Neuronal stem cell (in vitro differentiated cells): ENCODE data around the gene GLDN.

Source experiments
- DNase-seq: peaks from one replicate; pipeline ENCODE4 v3.0.0-alpha.2; 2013; ENCODE audit warnings: low spot score
- H2AFZ ChIP-seq: one replicate; pipeline ENCODE4 v1.6.1; 2013; ENCODE audit warnings: mild to moderate bottlenecking, low read length, inconsistent platforms
- H2AK5ac ChIP-seq: 2 replicates; pipeline ENCODE4 v1.6.1; 2013; ENCODE audit warnings: low read depth, mild to moderate bottlenecking, inconsistent platforms, low read length, moderate library complexity, mixed read lengths
- H2BK120ac ChIP-seq: 2 replicates; pipeline ENCODE4 v1.6.1; 2013; ENCODE audit warnings: low read depth, mild to moderate bottlenecking, inconsistent platforms, low read length, moderate library complexity, mixed read lengths
- H2BK12ac ChIP-seq: one replicate; pipeline ENCODE4 v1.6.1; 2013; ENCODE audit warnings: low read length, inconsistent platforms
- H2BK15ac ChIP-seq: 2 replicates; pipeline ENCODE4 v1.6.1; 2013; ENCODE audit warnings: mild to moderate bottlenecking, low read length, inconsistent platforms, mixed read lengths
- H2BK5ac ChIP-seq: one replicate; pipeline ENCODE4 v1.6.1; 2013; ENCODE audit warnings: inconsistent platforms, mild to moderate bottlenecking, low read length, moderate library complexity
- H3K14ac ChIP-seq: one replicate; pipeline ENCODE4 v1.6.1; 2013; ENCODE audit warnings: low read length, inconsistent platforms
- H3K18ac ChIP-seq: 2 replicates; pipeline ENCODE4 v1.6.1; 2013; ENCODE audit warnings: low read length, inconsistent platforms
- H3K23ac ChIP-seq: 2 replicates; pipeline ENCODE4 v1.6.1; 2013; ENCODE audit warnings: low read depth, mild to moderate bottlenecking, mixed read lengths, low read length, inconsistent platforms; ENCODE audit not compliant: poor library complexity
- H3K27ac ChIP-seq: replicated peaks from 3 replicates; pipeline ENCODE4 v1.5.1; 2013; ENCODE audit warnings: low read length, inconsistent platforms
- H3K27me3 ChIP-seq, 3 experiments: 2 replicates each; pipeline ENCODE4 v1.6.1; 2013; ENCODE audit warnings: low read length in 3 of 3, mild to moderate bottlenecking in 2 of 3, inconsistent platforms in 1 of 3, low read depth in 1 of 3, mixed read lengths in 1 of 3, moderate library complexity in 1 of 3; ENCODE audit not compliant: control insufficient read depth in 3 of 3, insufficient read depth in 3 of 3
- H3K36me3 ChIP-seq, 2 donors: replicated peaks in 1 of 2; 2 replicates each; pipeline ENCODE4 v1.6.1; 2013; ENCODE audit warnings: low read length in 2 of 2; ENCODE audit not compliant: control insufficient read depth in 2 of 2, insufficient read depth in 2 of 2
- H3K4ac ChIP-seq: 2 replicates; pipeline ENCODE4 v1.6.1; 2013; ENCODE audit warnings: inconsistent platforms, mild to moderate bottlenecking, low read length, moderate library complexity
- H3K4me1 ChIP-seq, 2 donors: 1 replicate in 1 of 2; 2 replicates in 1 of 2; pipeline ENCODE4 v1.6.1; 2013; ENCODE audit warnings: low read length in 2 of 2, low read depth in 1 of 2; ENCODE audit not compliant: control insufficient read depth in 2 of 2, insufficient read depth in 1 of 2
- H3K4me2 ChIP-seq: one replicate; pipeline ENCODE4 v1.6.1; 2013; ENCODE audit warnings: mild to moderate bottlenecking, low read length, inconsistent platforms; ENCODE audit not compliant: insufficient read depth, poor library complexity, severe bottlenecking
- H3K4me3 ChIP-seq, 2 donors: 2 replicates each; pipeline ENCODE4 v1.5.1; 2013; ENCODE audit warnings: low read length in 2 of 2, mild to moderate bottlenecking in 2 of 2, inconsistent platforms in 1 of 2, moderate library complexity in 1 of 2
- H3K79me1 ChIP-seq: one replicate; pipeline ENCODE4 v1.6.1; 2013; ENCODE audit warnings: low read depth, mild to moderate bottlenecking, inconsistent platforms, low read length, moderate library complexity
- H3K9ac ChIP-seq: one replicate; pipeline ENCODE4 v1.6.1; 2013; ENCODE audit warnings: mild to moderate bottlenecking, low read depth, low read length, inconsistent platforms; ENCODE audit not compliant: poor library complexity
- H3K9me3 ChIP-seq, 2 donors: replicated peaks in 1 of 2; 2 replicates each; pipeline versions ENCODE3 to v1.6.1; 2013; ENCODE audit warnings: low read length in 2 of 2, mild to moderate bottlenecking in 2 of 2, inconsistent platforms in 1 of 2, low read depth in 1 of 2, mixed read lengths in 1 of 2, moderate library complexity in 1 of 2; ENCODE audit not compliant: control insufficient read depth in 2 of 2, insufficient read depth in 1 of 2
- H4K8ac ChIP-seq: one replicate; pipeline ENCODE4 v1.6.1; 2013; ENCODE audit warnings: low read depth, mild to moderate bottlenecking, inconsistent platforms, low read length, moderate library complexity
- H4K91ac ChIP-seq: one replicate; pipeline ENCODE4 v1.6.1; 2013; ENCODE audit warnings: low read length, low read depth, mild to moderate bottlenecking, inconsistent platforms; ENCODE audit not compliant: poor library complexity
- WGBS, 2 donors: extraction: QIAGEN DNeasy Blood & Tissue Kit; methylation state at CpG; one replicate each; pipeline ENCODE4 v1.1.7; 2013; ENCODE audit warnings: missing lambda C conversion rate in 2 of 2, mixed read lengths in 1 of 2; ENCODE audit not compliant: insufficient read length in 2 of 2, insufficient replicate concordance in 1 of 2; ENCODE audit errors: extremely low coverage in 2 of 2; 5-methylcytosine and 5-hydroxymethylcytosine counted together

Gene GLDN

DNA sequence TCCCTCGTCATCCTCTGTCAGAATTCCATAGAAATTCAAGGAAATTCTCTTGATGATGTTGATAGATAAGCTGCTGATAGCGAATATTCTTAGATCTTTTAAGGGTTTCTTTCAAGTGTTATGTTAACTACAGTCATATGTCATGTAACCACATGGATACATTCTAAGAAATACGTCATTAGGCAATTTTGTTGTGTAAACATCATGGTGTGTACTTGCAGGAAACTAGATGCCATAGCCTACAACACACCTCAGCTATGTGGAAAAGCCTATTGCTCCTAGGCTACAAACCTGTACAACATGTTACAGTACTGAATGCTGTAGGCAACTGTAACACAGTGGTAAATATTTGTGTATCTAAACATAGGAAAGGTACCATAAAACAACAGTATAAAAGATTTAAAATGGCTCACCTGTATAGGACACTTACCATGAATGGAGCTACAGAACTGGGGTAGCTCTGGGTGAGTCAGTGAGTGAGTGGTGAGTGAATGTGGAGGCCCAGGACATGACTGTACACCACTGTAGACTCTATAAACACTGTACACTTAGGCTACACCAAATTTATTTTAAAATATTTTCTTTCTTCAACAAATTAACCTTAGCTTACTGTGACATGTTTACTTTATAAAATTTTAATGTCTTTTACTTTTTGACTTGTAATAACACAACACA, 34.6 kb downstream of the GLDN start:
- no peak for DNase-seq

DNA sequence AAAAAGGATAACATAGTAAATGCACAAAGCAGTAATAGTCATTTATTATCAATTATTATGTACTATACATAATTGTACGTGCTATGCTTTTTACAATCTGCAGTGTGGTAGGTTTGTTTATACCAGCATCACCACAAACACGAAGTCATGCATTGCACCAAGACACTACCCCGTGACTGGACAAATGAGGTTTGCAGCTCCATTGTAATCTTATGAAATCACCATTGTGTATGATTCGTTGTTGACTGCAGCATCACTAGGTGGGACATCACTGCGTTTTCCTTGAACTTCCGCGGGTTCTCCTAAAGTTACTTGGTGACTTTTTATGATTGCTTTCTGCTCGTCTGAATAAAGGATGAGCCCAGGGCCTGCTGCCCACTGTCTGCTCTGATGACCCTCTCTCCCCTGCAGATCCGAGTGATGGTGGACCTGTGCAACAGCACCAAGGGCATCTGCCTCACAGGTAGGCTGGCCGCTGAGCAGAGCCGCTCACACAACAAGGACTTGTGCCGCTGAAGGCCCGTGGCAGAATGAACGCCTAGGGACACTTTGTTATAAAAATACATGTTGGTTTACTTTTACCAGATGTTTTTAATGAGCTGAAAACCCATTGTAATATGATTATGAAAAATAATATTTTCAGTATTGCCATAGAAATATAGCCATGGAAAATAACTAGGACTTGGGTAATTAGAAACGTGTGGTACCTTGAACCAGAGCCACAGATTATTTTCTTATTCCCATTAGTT, 35.8 kb downstream of the GLDN start:
- Histone ChIP-seq H3K18ac (no peak overlapping the region), H3K4me3 (no peak overlapping the region), H2BK15ac (no peak overlapping the region), H3K4me1 (peaks cover 0 to 2% of the 10 kb centered on the region in 2 donors), H3K14ac (no peak overlapping the region), H2BK12ac (no peak overlapping the region), H2BK5ac (no peak overlapping the region), H2BK120ac (no peak overlapping the region), H3K79me1 (no peaks in the 10 kb centered on the region), H2AFZ (no peak overlapping the region), H2AK5ac (no peak overlapping the region), H3K36me3 (no peaks in the 10 kb centered on the region), H3K9ac (no peak overlapping the region), H3K4ac (no peak overlapping the region), H3K23ac (no peak overlapping the region), H3K27me3 (no peaks in the 10 kb centered on the region), H3K9me3 (peaks cover 0 to 2% of the 10 kb centered on the region in 2 donors), H4K8ac (no peak overlapping the region), H3K27ac (no peak overlapping the region), H4K91ac (no peak overlapping the region), H3K4me2 (no peak overlapping the region)
- DNase-seq, result no peak
- no CpG with 5 or more reads among the region's 15 CpGs for WGBS, 2 donors

More for the DNA sequence above, 34.6 kb downstream of the GLDN start:
- Histone ChIP-seq H3K4me2 (no peak overlapping the region), H3K27ac (no peak overlapping the region), H2BK12ac (no peak overlapping the region), H3K36me3 (no peaks in the 10 kb centered on the region), H3K14ac (no peak overlapping the region), H3K9me3 (no peaks in the 10 kb centered on the region), H2AK5ac (no peak overlapping the region), H3K79me1 (no peaks in the 10 kb centered on the region), H2BK15ac (no peak overlapping the region), H2BK5ac (no peak overlapping the region), H3K23ac (no peak overlapping the region), H3K9ac (no peak overlapping the region), H2AFZ (no peak overlapping the region), H3K4ac (no peak overlapping the region), H3K4me3 (no peak overlapping the region), H3K18ac (no peak overlapping the region), H3K4me1 (peaks cover 0 to 3% of the 10 kb centered on the region in 2 donors), H3K27me3 (no peaks in the 10 kb centered on the region), H4K91ac (no peak overlapping the region), H4K8ac (no peak overlapping the region), H2BK120ac (no peak overlapping the region)
- WGBS, 2 donors, result no CpG with 5 or more reads among the region's 3 CpGs

DNA sequence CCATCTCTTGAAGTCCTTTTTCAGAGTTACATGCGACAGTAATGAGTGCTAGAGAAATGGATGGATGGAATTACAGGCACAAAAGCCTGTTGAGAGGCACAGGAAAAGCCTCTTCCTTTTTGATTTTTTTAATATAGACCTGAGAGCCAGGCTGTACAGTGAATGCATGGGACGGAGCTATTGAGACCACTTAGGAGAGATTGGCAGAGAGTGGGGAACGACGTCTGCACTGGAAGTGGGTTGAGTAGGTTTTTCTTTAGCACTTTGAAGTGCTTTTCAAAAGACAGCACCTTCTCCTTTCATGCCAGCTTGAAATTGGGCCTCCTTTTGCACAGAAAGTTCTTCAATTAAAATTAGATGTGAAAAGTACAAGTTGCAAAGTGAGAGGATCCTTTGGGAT, 37.0 kb downstream of the GLDN start:
- H3K14ac ChIP-seq, result no peak overlapping the region
- H2BK5ac ChIP-seq, result no peak overlapping the region
- DNase-seq, result no peak
- H3K79me1 ChIP-seq, result no peaks in the 10 kb centered on the region
- H3K4me2 ChIP-seq, result no peak overlapping the region
- peaks cover 0 to 3% of the 10 kb centered on the region in 2 donors for H3K4me1 ChIP-seq
- H3K23ac ChIP-seq, result no peak overlapping the region
- H3K18ac ChIP-seq, result no peak overlapping the region
- no peak overlapping the region for H3K9ac ChIP-seq
- no peaks in the 10 kb centered on the region for H3K36me3 ChIP-seq
- H3K27me3 ChIP-seq, result no peaks in the 10 kb centered on the region
- no peak overlapping the region for H2BK15ac ChIP-seq
- H2AK5ac ChIP-seq, result no peak overlapping the region
- H3K9me3 ChIP-seq, result peaks cover 0 to 2% of the 10 kb centered on the region in 2 donors
- no peak overlapping the region for H2AFZ ChIP-seq
- no CpG with 5 or more reads among the region's 4 CpGs for WGBS, 2 donors
- H2BK120ac ChIP-seq, result no peak overlapping the region
- H3K4me3 ChIP-seq, result no peak overlapping the region
- no peak overlapping the region for H2BK12ac ChIP-seq
- no peak overlapping the region for H4K91ac ChIP-seq
- H4K8ac ChIP-seq, result no peak overlapping the region
- H3K4ac ChIP-seq, result no peak overlapping the region
- H3K27ac ChIP-seq, result no peak overlapping the region

DNA sequence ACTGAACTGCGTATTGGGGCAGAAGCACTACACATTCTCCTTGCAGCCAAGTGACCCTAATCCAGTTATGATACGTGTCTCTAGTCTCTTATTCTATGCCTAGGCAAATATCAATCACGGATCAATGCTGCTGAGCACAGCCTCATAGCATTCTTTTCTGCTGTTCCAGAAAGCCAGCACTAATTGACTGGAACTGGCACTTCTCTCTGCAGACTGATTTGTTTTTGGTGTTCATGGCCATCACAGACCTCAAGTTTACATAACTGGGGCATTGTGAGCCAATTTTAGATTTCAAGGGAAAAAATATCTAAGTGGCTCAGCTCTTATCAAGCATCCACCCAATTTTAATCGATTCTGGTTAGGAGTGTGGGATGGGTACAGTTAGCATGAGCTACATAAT, 37.9 kb downstream of the GLDN start:
- Histone ChIP-seq H2BK5ac (no peak overlapping the region), H3K9me3 (peaks cover 0 to 2% of the 10 kb centered on the region in 2 donors), H3K4me3 (no peak overlapping the region), H4K8ac (no peak overlapping the region), H3K18ac (no peak overlapping the region), H2AFZ (no peak overlapping the region), H3K79me1 (no peaks in the 10 kb centered on the region), H4K91ac (no peak overlapping the region), H3K4ac (no peak overlapping the region), H2BK12ac (no peak overlapping the region), H3K4me2 (no peak overlapping the region), H3K27me3 (no peaks in the 10 kb centered on the region), H3K27ac (no peak overlapping the region), H2BK15ac (no peak overlapping the region), H3K9ac (no peak overlapping the region), H2BK120ac (no peak overlapping the region), H3K14ac (no peak overlapping the region), H3K23ac (no peak overlapping the region), H3K36me3 (no peaks in the 10 kb centered on the region), H2AK5ac (no peak overlapping the region), H3K4me1 (peaks cover 0 to 3% of the 10 kb centered on the region in 2 donors)
- no CpG with 5 or more reads among the region's 4 CpGs for WGBS, 2 donors
- DNase-seq, result no peak
